Measurements from ENCODE around the gene EIF2AK3. TPM values are rescaled to one million over a fixed set of nuclear protein-coding genes. Genes with fewer than 3 reads are reported as not detected.
"Not testable (repeated sequence)": the region's sequence is repeated elsewhere in the genome, so short reads cannot be mapped to it uniquely, and the experiment has no call there.

Gene EIF2AK3
- total RNA-seq, 3 donors from 2014 or later: 8.8 to 14.4 (median 14.3) TPM

GRCh38 chr2:88623831-88624465 lies 3.3 kb downstream of the EIF2AK3 start:
- not testable (repeated sequence) for ATAC-seq; DNase-seq; H3K9me3 Mint-ChIP-seq; H3K27me3 Mint-ChIP-seq (ENCODE audit: low read depth); H3K4me3 Mint-ChIP-seq; H3K36me3 Mint-ChIP-seq (ENCODE audit: insufficient read depth)
- H3K4me1 Mint-ChIP-seq (ENCODE audit: low read depth): peaks cover 26% of the 10 kb centered on the region

GRCh38 chr2:88622307-88622706 lies 5.0 kb downstream of the EIF2AK3 start:
- no peaks in the 10 kb centered on the region for H3K27me3 Mint-ChIP-seq (ENCODE audit: low read depth)
- peaks cover 33% of the 10 kb centered on the region for H3K4me1 Mint-ChIP-seq (ENCODE audit: low read depth)
- no peaks in the 10 kb centered on the region for H3K9me3 Mint-ChIP-seq
- H3K36me3 Mint-ChIP-seq (ENCODE audit: insufficient read depth): peaks cover 2% of the 10 kb centered on the region
- ATAC-seq: no peak
- H3K4me3 Mint-ChIP-seq: no peak overlapping the region
- DNase-seq: no peak

GRCh38 chr2:88621432-88621831 lies 5.8 kb downstream of the EIF2AK3 start:
- peaks cover 41% of the 10 kb centered on the region for H3K4me1 Mint-ChIP-seq (ENCODE audit: low read depth)
- DNase-seq (no peak), ATAC-seq (no peak)
- no peaks in the 10 kb centered on the region for H3K27me3 Mint-ChIP-seq (ENCODE audit: low read depth)
- H3K36me3 Mint-ChIP-seq (ENCODE audit: insufficient read depth): peaks cover 2% of the 10 kb centered on the region
- no peak overlapping the region for H3K4me3 Mint-ChIP-seq
- H3K9me3 Mint-ChIP-seq: no peaks in the 10 kb centered on the region

- ATAC-seq: no peak
- H3K4me1 Mint-ChIP-seq (ENCODE audit: low read depth): peaks cover 38% of the 10 kb centered on the region
- peaks cover 2% of the 10 kb centered on the region for H3K36me3 Mint-ChIP-seq (ENCODE audit: insufficient read depth)
- H3K4me3 Mint-ChIP-seq: no peak overlapping the region
- no peaks in the 10 kb centered on the region for H3K27me3 Mint-ChIP-seq (ENCODE audit: low read depth)
- no peak for DNase-seq
- no peaks in the 10 kb centered on the region for H3K9me3 Mint-ChIP-seq
These were observed 7.2 kb downstream of the EIF2AK3 start for GRCh38 chr2:88620015-88620414.

GRCh38 chr2:88615822-88616221 lies 11.4 kb downstream of the EIF2AK3 start:
- ATAC-seq: no peak
- H3K4me1 Mint-ChIP-seq (ENCODE audit: low read depth): peaks cover 33% of the 10 kb centered on the region
- no peaks in the 10 kb centered on the region for H3K27me3 Mint-ChIP-seq (ENCODE audit: low read depth)
- peaks cover 2% of the 10 kb centered on the region for H3K36me3 Mint-ChIP-seq (ENCODE audit: insufficient read depth)
- H3K9me3 Mint-ChIP-seq: no peaks in the 10 kb centered on the region
- no peak for DNase-seq
- H3K4me3 Mint-ChIP-seq: no peak overlapping the region

- Mint-ChIP-seq H3K9me3 (no peaks in the 10 kb centered on the region), H3K4me1 (ENCODE audit: low read depth) (peaks cover 24% of the 10 kb centered on the region), H3K27me3 (ENCODE audit: low read depth) (no peaks in the 10 kb centered on the region), H3K36me3 (ENCODE audit: insufficient read depth) (peaks cover 3% of the 10 kb centered on the region), H3K4me3 (no peak overlapping the region)
- no peak for DNase-seq
- ATAC-seq: no peak
These were observed 12.6 kb downstream of the EIF2AK3 start for GRCh38 chr2:88614497-88615157.

GRCh38 chr2:88613921-88614320 lies 13.3 kb downstream of the EIF2AK3 start:
- no peaks in the 10 kb centered on the region for H3K9me3 Mint-ChIP-seq
- H3K4me3 Mint-ChIP-seq: no peak overlapping the region
- H3K36me3 Mint-ChIP-seq (ENCODE audit: insufficient read depth): peaks cover 6% of the 10 kb centered on the region
- H3K4me1 Mint-ChIP-seq (ENCODE audit: low read depth): peaks cover 23% of the 10 kb centered on the region
- ATAC-seq (no peak), DNase-seq (no peak)
- H3K27me3 Mint-ChIP-seq (ENCODE audit: low read depth): no peaks in the 10 kb centered on the region

- no peak for ATAC-seq
- no peak for DNase-seq
- H3K27me3 Mint-ChIP-seq (ENCODE audit: low read depth): no peaks in the 10 kb centered on the region
- H3K36me3 Mint-ChIP-seq (ENCODE audit: insufficient read depth): peaks cover 6% of the 10 kb centered on the region
- H3K4me3 Mint-ChIP-seq: no peak overlapping the region
- H3K9me3 Mint-ChIP-seq: no peaks in the 10 kb centered on the region
- H3K4me1 Mint-ChIP-seq (ENCODE audit: low read depth): peaks cover 15% of the 10 kb centered on the region
These were observed 19.1 kb downstream of the EIF2AK3 start for GRCh38 chr2:88608184-88608583.

- no peak for DNase-seq
- Mint-ChIP-seq H3K36me3 (ENCODE audit: insufficient read depth) (peaks cover 9% of the 10 kb centered on the region), H3K27me3 (ENCODE audit: low read depth) (no peaks in the 10 kb centered on the region), H3K4me1 (ENCODE audit: low read depth) (peaks cover 21% of the 10 kb centered on the region), H3K4me3 (no peak overlapping the region), H3K9me3 (no peaks in the 10 kb centered on the region)
- no peak for ATAC-seq
These were observed 19.8 kb downstream of the EIF2AK3 start for GRCh38 chr2:88607416-88607815.

GRCh38 chr2:88606371-88607030 lies 20.8 kb downstream of the EIF2AK3 start:
- Mint-ChIP-seq H3K4me1 (ENCODE audit: low read depth) (peaks cover 26% of the 10 kb centered on the region), H3K9me3 (no peaks in the 10 kb centered on the region), H3K4me3 (no peak overlapping the region), H3K36me3 (ENCODE audit: insufficient read depth) (peaks cover 9% of the 10 kb centered on the region), H3K27me3 (ENCODE audit: low read depth) (no peaks in the 10 kb centered on the region)
- DNase-seq (no peak), ATAC-seq (no peak)

- Mint-ChIP-seq H3K9me3 (no peaks in the 10 kb centered on the region), H3K36me3 (ENCODE audit: insufficient read depth) (peaks cover 3% of the 10 kb centered on the region), H3K4me1 (ENCODE audit: low read depth) (peaks cover 49% of the 10 kb centered on the region), H3K4me3 (no peak overlapping the region), H3K27me3 (ENCODE audit: low read depth) (no peaks in the 10 kb centered on the region)
- ATAC-seq (no peak), DNase-seq (no peak)
These were observed 24.1 kb downstream of the EIF2AK3 start for GRCh38 chr2:88603146-88603545.

GRCh38 chr2:88602022-88602421 lies 25.2 kb downstream of the EIF2AK3 start:
- no peak for DNase-seq
- Mint-ChIP-seq H3K36me3 (ENCODE audit: insufficient read depth) (peaks cover 3% of the 10 kb centered on the region), H3K9me3 (no peaks in the 10 kb centered on the region), H3K4me1 (ENCODE audit: low read depth) (peaks cover 47% of the 10 kb centered on the region), H3K4me3 (no peak overlapping the region), H3K27me3 (ENCODE audit: low read depth) (no peaks in the 10 kb centered on the region)
- no peak for ATAC-seq

GRCh38 chr2:88601286-88601685 lies 26.0 kb downstream of the EIF2AK3 start:
- Mint-ChIP-seq H3K9me3 (no peaks in the 10 kb centered on the region), H3K4me1 (ENCODE audit: low read depth) (peaks cover 47% of the 10 kb centered on the region), H3K4me3 (no peak overlapping the region), H3K27me3 (ENCODE audit: low read depth) (no peaks in the 10 kb centered on the region), H3K36me3 (ENCODE audit: insufficient read depth) (peaks cover 3% of the 10 kb centered on the region)
- no peak for DNase-seq
- no peak for ATAC-seq

GRCh38 chr2:88600038-88600465 lies 27.2 kb downstream of the EIF2AK3 start:
- Mint-ChIP-seq H3K4me1 (ENCODE audit: low read depth) (peaks cover 47% of the 10 kb centered on the region), H3K9me3 (no peaks in the 10 kb centered on the region), H3K36me3 (ENCODE audit: insufficient read depth) (peaks cover 3% of the 10 kb centered on the region), H3K27me3 (ENCODE audit: low read depth) (no peaks in the 10 kb centered on the region), H3K4me3 (no peak overlapping the region)
- ATAC-seq (peak; percentile 100), DNase-seq (peak; percentile 31)

GRCh38 chr2:88599527-88599926 lies 27.7 kb downstream of the EIF2AK3 start:
- ATAC-seq: no peak
- H3K27me3 Mint-ChIP-seq (ENCODE audit: low read depth): no peaks in the 10 kb centered on the region
- H3K9me3 Mint-ChIP-seq: no peaks in the 10 kb centered on the region
- no peak overlapping the region for H3K4me3 Mint-ChIP-seq
- peaks cover 3% of the 10 kb centered on the region for H3K36me3 Mint-ChIP-seq (ENCODE audit: insufficient read depth)
- peaks cover 47% of the 10 kb centered on the region for H3K4me1 Mint-ChIP-seq (ENCODE audit: low read depth)
- DNase-seq: no peak
